Endothelial cell of hepatic sinusoid (primary cell): ENCODE measurements around the gene TMEM121.
"Not testable (repeated sequence)": the region's sequence is repeated elsewhere in the genome, so short reads cannot be mapped to it uniquely, and the experiment has no call there.

Experiments
- in situ Hi-C: cut with HindIII; loops from 2 replicates; pipeline ENCODE4 v1.10.0; 2017; ENCODE audit warnings: low sequenced_read_pairs

Gene TMEM121

GRCh38 chr14:105567164-105568103 lies 41.1 kb downstream of the TMEM121 start:
- in situ Hi-C loops: not testable (repeated sequence)

GRCh38 chr14:105568140-105568843 lies 41.9 kb downstream of the TMEM121 start:
- in situ Hi-C loops: not testable (repeated sequence)

GRCh38 chr14:105568859-105569766 lies 42.7 kb downstream of the TMEM121 start:
- in situ Hi-C loops: no loop called here

GRCh38 chr14:105570482-105570881 lies 44.1 kb downstream of the TMEM121 start:
- in situ Hi-C loops: no loop called here

GRCh38 chr14:105571181-105571951 lies 45.0 kb downstream of the TMEM121 start:
- in situ Hi-C loops: not testable (repeated sequence)

GRCh38 chr14:105572063-105572462 lies 45.7 kb downstream of the TMEM121 start:
- in situ Hi-C loops: not testable (repeated sequence)

GRCh38 chr14:105573841-105574240 lies 47.5 kb downstream of the TMEM121 start:
- in situ Hi-C loops: not testable (repeated sequence)

GRCh38 chr14:105574411-105574810 lies 48.0 kb downstream of the TMEM121 start:
- in situ Hi-C loops: not testable (repeated sequence)

GRCh38 chr14:105575016-105575700 lies 48.8 kb downstream of the TMEM121 start:
- in situ Hi-C loops: not testable (repeated sequence)

GRCh38 chr14:105576525-105577088 lies 50.2 kb downstream of the TMEM121 start:
- in situ Hi-C loops: no loop called here

- in situ Hi-C loops: no loop called here
Measured at GRCh38 chr14:105577314-105577861, 51.0 kb downstream of the TMEM121 start.

- in situ Hi-C loops: no loop called here
Measured at GRCh38 chr14:105578070-105578469, 51.7 kb downstream of the TMEM121 start.

- in situ Hi-C loops: not testable (repeated sequence)
Measured at GRCh38 chr14:105579221-105579620, 52.8 kb downstream of the TMEM121 start.
